ENCODE results near the gene TIMM13. TPM values are rescaled to one million over a fixed set of nuclear protein-coding genes. Genes with fewer than 3 reads are reported as not detected.

TIMM13 gene
- total and polyA plus RNA-seq, 2 of the 8 experiments (the other 6 are each of a cell fraction or from before 2014, with no cell fraction given) = 270 to 275 TPM

GRCh38 chr19:2438178-2438577 is 10.8 kb upstream of the TIMM13 start (continued):
- no peak for TF ChIP-seq TAF7 (optimal IDR thresholded peaks at IDR 0.05; ENCODE audit: borderline replicate concordance, low read depth, low read length)

Data from H1 (cell line).